H1 (cell line): ENCODE data around the gene ARHGAP15. TPM values are rescaled to one million over a fixed set of nuclear protein-coding genes. Genes with fewer than 3 reads are reported as not detected.

ENCODE experiments used
- CTCF ChIA-PET: fragments of 300-600 bp; sonication (Branson Sonifier 250); formaldehyde crosslinking; loops from one replicate; lab custom pipeline; 2021; ENCODE audit not compliant: partially characterized antibody; lab: Charles Lee
- POLR2A ChIA-PET: fragments of 300-600 bp; sonication (Branson Sonifier 250); formaldehyde crosslinking; loops from one replicate; lab custom pipeline; 2021; ENCODE audit warnings: inconsistent platforms; ENCODE audit not compliant: partially characterized antibody; lab: Charles Lee
- DNase-seq, 2 experiments: peaks; one replicate each; pipeline versions ENCODE4 v3.0.0 to v3.0.0-alpha.2; 2010 to 2022; ENCODE audit warnings: low spot score in 2 of 2, low read depth in 1 of 2, mixed read lengths in 1 of 2
- FAIRE-seq: peaks from 2 replicates; lab custom pipeline; 2011; peaks lifted over from hg19 to GRCh38; lab: Jason Lieb, UNC
- H2AFZ ChIP-seq: 2 replicates; pipeline ENCODE4 v1.8.1; 2012; ENCODE audit warnings: low read length, inconsistent platforms
- H2AK5ac ChIP-seq: 2 replicates; pipeline ENCODE4 v1.6.1; 2013; ENCODE audit warnings: low read depth, low read length
- H2BK120ac ChIP-seq: replicated peaks from 2 replicates; pipeline ENCODE3; 2013; ENCODE audit warnings: low read depth, low read length, inconsistent platforms
- H2BK12ac ChIP-seq: 2 replicates; pipeline ENCODE4 v1.6.1; 2013; ENCODE audit warnings: low read depth, low read length
- H2BK15ac ChIP-seq: 2 replicates; pipeline ENCODE4 v1.6.1; 2013; ENCODE audit warnings: low read length
- H2BK20ac ChIP-seq: 2 replicates; pipeline ENCODE4 v1.6.1; 2013; ENCODE audit warnings: low read length
- H2BK5ac ChIP-seq: 2 replicates; pipeline ENCODE4 v1.6.1; 2013; ENCODE audit warnings: low read depth, low read length
- H3K14ac ChIP-seq: 2 replicates; pipeline ENCODE4 v1.6.1; 2013; ENCODE audit warnings: inconsistent platforms; ENCODE audit not compliant: insufficient read length
- H3K18ac ChIP-seq: 2 replicates; pipeline ENCODE4 v1.6.1; 2013; ENCODE audit warnings: low read length; ENCODE audit errors: extremely low read depth
- H3K23ac ChIP-seq: 2 replicates; pipeline ENCODE4 v1.6.1; 2013; ENCODE audit warnings: inconsistent platforms; ENCODE audit not compliant: insufficient read length
- H3K23me2 ChIP-seq: 2 replicates; pipeline ENCODE4 v1.6.1; 2013; ENCODE audit warnings: low read depth, low read length
- H3K27ac ChIP-seq: 2 replicates; pipeline ENCODE4 v1.6.1; 2011; ENCODE audit warnings: low read depth, low read length, inconsistent platforms
- H3K27me3 ChIP-seq, 4 experiments: replicated peaks in 1 of 4; 1 replicate in 1 of 4; 2 replicates in 3 of 4; pipeline versions ENCODE4 v1.6.1 to v1.8.1; 2011 to 2013; ENCODE audit warnings: low read length in 3 of 4, mild to moderate bottlenecking in 3 of 4, inconsistent platforms in 2 of 4, mixed read lengths in 2 of 4, moderate library complexity in 1 of 4; ENCODE audit not compliant: control insufficient read depth in 3 of 4, insufficient read depth in 3 of 4; ENCODE audit errors: extremely low read depth in 1 of 4
- H3K36me3 ChIP-seq, 4 experiments: 2 replicates each; pipeline versions ENCODE4 v1.6.1 to v1.8.1; 2011 to 2013; ENCODE audit warnings: mild to moderate bottlenecking in 4 of 4, low read length in 3 of 4, moderate library complexity in 2 of 4, control low read depth in 1 of 4, inconsistent platforms in 1 of 4; ENCODE audit not compliant: insufficient read depth in 4 of 4, control insufficient read depth in 2 of 4
- H3K4ac ChIP-seq: replicated peaks from 2 replicates; pipeline ENCODE3; 2013; ENCODE audit warnings: low read length, low read depth, mixed read lengths, inconsistent platforms; ENCODE audit not compliant: insufficient read length
- H3K4me1 ChIP-seq, 4 experiments: replicated peaks in 1 of 4; 1 replicate in 1 of 4; 2 replicates in 3 of 4; pipeline versions ENCODE4 v1.6.1 to v1.8.1; 2011 to 2013; ENCODE audit warnings: low read length in 3 of 4, inconsistent platforms in 2 of 4, mixed read lengths in 1 of 4; ENCODE audit not compliant: insufficient read depth in 4 of 4, control insufficient read depth in 3 of 4
- H3K4me2 ChIP-seq, 2 experiments: 2 replicates each; pipeline versions ENCODE4 v1.6.1 to v1.8.1; 2011 to 2013; ENCODE audit warnings: low read depth in 2 of 2, low read length in 2 of 2, control low read depth in 1 of 2, inconsistent platforms in 1 of 2, mild to moderate bottlenecking in 1 of 2; ENCODE audit not compliant: insufficient read depth in 1 of 2
- H3K4me3 ChIP-seq, 4 experiments: fragments of 200-600, 300-600 bp in 1 of 4; sonication (generic), shearing (Covaris generic), sonication (Bioruptor Twin) in 1 of 4; 2 replicates each; pipeline versions ENCODE4 v1.5.1 to v1.8.1; 2011 to 2016; ENCODE audit warnings: low read length in 4 of 4, low read depth in 3 of 4, control low read depth in 2 of 4, inconsistent platforms in 2 of 4, mild to moderate bottlenecking in 2 of 4, mixed read lengths in 1 of 4, moderate library complexity in 1 of 4; ENCODE audit not compliant: insufficient read depth in 2 of 4; ENCODE audit errors: extremely low read depth in 1 of 4
- H3K56ac ChIP-seq: replicated peaks from 2 replicates; pipeline ENCODE3; 2013; ENCODE audit warnings: low read depth, mild to moderate bottlenecking, mixed read lengths, low read length, inconsistent platforms; ENCODE audit not compliant: insufficient read length
- H3K79me1 ChIP-seq: 2 replicates; pipeline ENCODE4 v1.6.1; 2013; ENCODE audit warnings: low read depth, low read length, control low read depth
- H3K79me2 ChIP-seq, 2 experiments: 2 replicates each; pipeline versions ENCODE4 v1.6.1 to v1.8.1; 2012 to 2013; ENCODE audit warnings: low read length in 2 of 2, mild to moderate bottlenecking in 2 of 2, inconsistent platforms in 1 of 2; ENCODE audit not compliant: insufficient read depth in 2 of 2, control insufficient read depth in 1 of 2
- H3K9ac ChIP-seq, 4 experiments: replicated peaks in 1 of 4; 1 replicate in 1 of 4; 2 replicates in 3 of 4; pipeline versions ENCODE4 v1.6.1 to v1.8.1; 2011 to 2013; ENCODE audit warnings: low read depth in 3 of 4, low read length in 3 of 4, control low read depth in 2 of 4, mild to moderate bottlenecking in 2 of 4, moderate library complexity in 2 of 4, inconsistent platforms in 1 of 4; ENCODE audit errors: extremely low read depth in 1 of 4
- H3K9me3 ChIP-seq, 2 experiments: 2 replicates each; pipeline versions ENCODE4 v1.6.1 to v1.8.1; 2012 to 2013; ENCODE audit warnings: mild to moderate bottlenecking in 2 of 2, moderate library complexity in 2 of 2, control low read depth in 1 of 2, inconsistent platforms in 1 of 2, low read depth in 1 of 2, low read length in 1 of 2, mixed read lengths in 1 of 2; ENCODE audit not compliant: insufficient read depth in 2 of 2
- H4K20me1 ChIP-seq, 2 experiments: replicated peaks in 1 of 2; 2 replicates each; pipeline versions ENCODE3 to v1.8.1; 2011 to 2013; ENCODE audit warnings: inconsistent platforms in 2 of 2, low read length in 2 of 2, mild to moderate bottlenecking in 1 of 2; ENCODE audit not compliant: insufficient read depth in 2 of 2, control insufficient read depth in 1 of 2
- H4K5ac ChIP-seq: 2 replicates; pipeline ENCODE4 v1.6.1; 2013; ENCODE audit warnings: low read length, low read depth, mixed read lengths, inconsistent platforms; ENCODE audit not compliant: insufficient read length
- H4K8ac ChIP-seq: 2 replicates; pipeline ENCODE4 v1.8.0; 2013; ENCODE audit warnings: mild to moderate bottlenecking, moderate library complexity, low read length, inconsistent platforms; ENCODE audit not compliant: insufficient read depth; ENCODE audit errors: extremely low read depth
- H4K91ac ChIP-seq: replicated peaks from 2 replicates; pipeline ENCODE3; 2013; ENCODE audit warnings: low read length, mixed read lengths, inconsistent platforms; ENCODE audit not compliant: insufficient read length
- POU5F1 ChIP-seq: IDR thresholded peaks from 2 replicates; pipeline ENCODE4 v1.6.1; 2011; ENCODE audit warnings: low read depth, mild to moderate bottlenecking, low read length, moderate library complexity
- SIX5 ChIP-seq: IDR thresholded peaks from 2 replicates; pipeline ENCODE4 v1.6.1; 2011; ENCODE audit warnings: mild to moderate bottlenecking, low read depth, low read length
- TBP ChIP-seq: IDR thresholded peaks from 2 replicates; pipeline ENCODE4 v1.6.1; 2011; ENCODE audit warnings: low read depth, low read length, improper control_type of control experiment
- TCF12 ChIP-seq: IDR thresholded peaks from 2 replicates; pipeline ENCODE4 v1.6.1; 2011; ENCODE audit warnings: low read depth, mild to moderate bottlenecking, low read length
- WGBS, 2 experiments: shearing (Covaris generic) in 1 of 2; methylation state at CpG; one replicate each; pipeline versions ENCODE4 v1.1.6 to v1.1.7; 2013 to 2015; ENCODE audit warnings: low lambda C conversion rate in 2 of 2, mixed read lengths in 2 of 2, inconsistent platforms in 1 of 2, low coverage in 1 of 2, missing lambda C conversion rate in 1 of 2; ENCODE audit not compliant: insufficient replicate concordance in 2 of 2, insufficient coverage in 1 of 2, insufficient read length in 1 of 2; ENCODE audit errors: extremely low coverage in 1 of 2, missing lambda C conversion rate in 1 of 2; 5-methylcytosine and 5-hydroxymethylcytosine counted together
- polyA plus RNA-seq, 7 experiments: library from polyadenylated mRNA; depleted of rRNA in 3 of 7; stranded (reverse) in 5 of 7; unstranded in 2 of 7; fragments of >200 nt in 5 of 7; fragments of 200-250 nt in 2 of 7; gene quantifications; 1 replicate in 5 of 7; 2 replicates in 1 of 7; 4 replicates in 1 of 7; pipeline versions ENCODE4 v1.2.1 to v1.2.3, GENCODE V29; 2011 to 2013; ENCODE audit warnings: missing spikeins in 2 of 7, mixed read lengths in 2 of 7
- total RNA-seq: library from RNA; stranded (reverse); fragmentation: NEBNext Ultra II Directional; extraction: Animal tissue kit (Norgen Biotek cat#: 25700); gene quantifications from 2 replicates; pipeline ENCODE4 v1.2.1, GENCODE V29; 2021

ARHGAP15 gene
- total and polyA plus RNA-seq, 2 of the 8 experiments (the other 6 are each of a cell fraction or from before 2014, with no cell fraction given) = not detected

DNA sequence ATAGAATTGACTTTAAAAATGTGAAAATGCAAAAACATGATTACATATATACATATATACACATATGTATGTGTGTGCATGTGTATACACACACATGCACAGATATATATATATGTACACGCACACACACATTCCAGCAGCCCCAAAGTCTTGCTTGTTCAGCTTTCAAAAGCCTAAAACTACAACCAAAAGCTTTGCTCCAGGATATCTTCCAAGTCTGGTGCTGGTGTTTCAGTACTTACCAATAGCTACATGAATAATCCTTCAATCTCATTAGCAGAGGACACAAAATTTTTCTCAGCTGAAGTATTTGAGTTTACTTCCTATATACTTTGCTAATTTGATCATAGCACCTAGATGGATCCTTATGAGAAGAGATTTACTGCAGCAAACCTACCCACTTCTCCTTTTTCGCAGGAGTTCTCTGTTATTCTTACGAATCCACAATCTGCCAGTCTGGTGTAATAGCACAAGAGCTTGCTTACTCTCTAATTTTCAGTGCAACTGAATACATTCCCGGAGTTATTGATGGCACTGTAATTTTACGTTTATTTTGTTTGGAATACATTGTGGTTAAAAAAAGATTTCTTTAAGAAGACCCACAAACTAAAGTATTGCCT lies 553.3 kb downstream of the ARHGAP15 start:
- Histone ChIP-seq H2AK5ac (no peak overlapping the region), H3K4me3 (no peak overlapping the region), H4K5ac (no peak overlapping the region), H2BK12ac (no peak overlapping the region), H3K18ac (no peak overlapping the region), H4K91ac (no peak overlapping the region), H3K79me2 (no peaks in the 10 kb centered on the region), H3K14ac (no peak overlapping the region), H3K4ac (no peak overlapping the region), H3K9me3 (no peaks in the 10 kb centered on the region), H3K4me1 (no peaks in the 10 kb centered on the region), H3K23ac (no peak overlapping the region), H2BK20ac (no peak overlapping the region), H2BK120ac (no peak overlapping the region), H3K27me3 (no peaks in the 10 kb centered on the region), H3K56ac (no peak overlapping the region), H4K20me1 (no peaks in the 10 kb centered on the region), H4K8ac (no peak overlapping the region), H3K4me2 (no peak overlapping the region), H3K9ac (no peak overlapping the region), H2BK15ac (no peak overlapping the region), H3K36me3 (no peaks in the 10 kb centered on the region), H2BK5ac (no peak overlapping the region), H3K27ac (no peak overlapping the region), H2AFZ (no peak overlapping the region), H3K23me2 (no peaks in the 10 kb centered on the region; the same call in 1 of the 2 replicates), H3K79me1 (no peaks in the 10 kb centered on the region)
- DNase-seq (no peak), FAIRE-seq (no peak)
- TF ChIP-seq SIX5 (no peak), TCF12 (no peak), TBP (no peak), POU5F1 (no peak)
- POLR2A ChIA-PET = no interaction called here
- CTCF ChIA-PET = interaction anchor here (0.8 to 0.9 kb wide), 2 partner anchors 122 to 542 kb away, joined by 3 read pairs; no protein-coding TSS in a partner anchor
- 87% methylated on average over 5 of the region's 5 CpGs; no CpG with 5 or more reads in 1 of the 2 experiments for WGBS, 2 experiments
